Heart right ventricle (tissue), 16 donors: ENCODE data around the gene CSHL1. TPM values are rescaled to one million over a fixed set of nuclear protein-coding genes. Genes with fewer than 3 reads are reported as not detected.
"Not testable (repeated sequence)": the region's sequence is repeated elsewhere in the genome, so short reads cannot be mapped to it uniquely, and the experiment has no call there.

Experiments used
- ATAC-seq, 8 donors: fragments of 200-7000 bp; cut with Tn5 transposase; one replicate each; pipeline ENCODE4 v1.9.1; 2020; ENCODE audit warnings: mild to moderate bottlenecking in 8 of 8, moderate library complexity in 8 of 8, moderate number of reproducible peaks in 1 of 8
- DNase-seq, 2 donors: peaks; one replicate each; pipeline ENCODE4 v3.0.0-alpha.2; 2020
- H3K27ac ChIP-seq, 10 donors: fragments of 200-600 bp; sonication (generic) in 2 of 10; one replicate each; pipeline versions ENCODE4 v1.5.0 to v1.8.0; 2020 to 2022; ENCODE audit warnings: mild to moderate bottlenecking in 3 of 10
- H3K27me3 ChIP-seq, 7 donors: fragments of 200-600 bp; one replicate each; pipeline ENCODE4 v1.8.0; 2021 to 2022; ENCODE audit warnings: mild to moderate bottlenecking in 2 of 7
- H3K36me3 ChIP-seq, 9 donors: fragments of 200-600 bp; sonication (generic) in 1 of 9; one replicate each; pipeline versions ENCODE4 v1.5.0 to v1.8.0; 2020 to 2022; ENCODE audit warnings: mild to moderate bottlenecking in 2 of 9
- H3K4me1 ChIP-seq, 9 donors: fragments of 200-600 bp; sonication (generic) in 1 of 9; one replicate each; pipeline versions ENCODE4 v1.5.0 to v1.8.0; 2020 to 2022; ENCODE audit warnings: mild to moderate bottlenecking in 4 of 9
- H3K4me3 ChIP-seq, 10 donors: fragments of 200-600 bp; sonication (generic) in 2 of 10; one replicate each; pipeline versions ENCODE4 v1.5.0 to v1.8.0; 2020 to 2022; ENCODE audit warnings: mild to moderate bottlenecking in 7 of 10, moderate library complexity in 2 of 10
- H3K9me3 ChIP-seq, 11 donors: fragments of 200-600 bp in 10 of 11; sonication (generic) in 2 of 11; one replicate each; pipeline versions ENCODE4 v1.5.0 to v1.8.0; 2013 to 2022; ENCODE audit warnings: mild to moderate bottlenecking in 2 of 11, control low read depth in 1 of 11, moderate library complexity in 1 of 11
- CTCF ChIP-seq, 9 donors: fragments of 200-600 bp; sonication (generic) in 2 of 9; IDR thresholded peaks; one replicate each; pipeline versions ENCODE4 v1.5.0 to v1.8.0; 2021 to 2022; ENCODE audit warnings: antibody characterized with exemption in 9 of 9, mild to moderate bottlenecking in 5 of 9, moderate library complexity in 1 of 9
- WGBS, 2 donors: extraction: QIAGEN DNeasy Blood & Tissue Kit; methylation state at CpG; one replicate each; pipeline ENCODE4 v1.1.7; 2013; ENCODE audit warnings: inconsistent platforms in 1 of 2; 5-methylcytosine and 5-hydroxymethylcytosine counted together
- intact Hi-C, 10 donors: fragments of 100-400 bp; cut with DNase I; formaldehyde crosslinking; loops; one replicate each; pipeline versions ENCODE4 v1.11.1 to v1.14.2; 2022
- polyA plus RNA-seq, 2 donors: library from polyadenylated mRNA; stranded (reverse); fragments of 200-250 nt; gene quantifications; one replicate each; pipeline ENCODE4 v1.2.3, GENCODE V29; 2013
- total RNA-seq, 10 donors: library from RNA; stranded (reverse); fragmentation: NEBNext Ultra II Directional in 3 of 10; extraction: Animal tissue kit (Norgen Biotek cat#: 25700) in 3 of 10; gene quantifications; one replicate each; pipeline versions ENCODE4 v1.2.1 to v1.2.4, GENCODE V29; 2021 to 2023
- donor health status: Arrhythmogenic right ventricular cardiomyopathy.
- donor health status: ischemic (EF 13 %, LVEDD 7.1; RV severe dilation, severe dysfunction).
- donor health status: healthy with polysubstance abuse.
- donor health status: DM: no; HTN: yes; CAD: no.
- donor health status: DM: no; HTN: no; CAD: no.
- donor health status: ischemic (EF 25% LVEDD 6.9; RV normal size, moderate dysfunction).
- donor health status: ischemic (EF 25% LVEDD 5.7; RV mildly dilated, moderate dysfunction).
- donor health status: healthy.
- donor health status: DM: yes; HTN: yes; CAD: no.
- donor health status: Ischemic cardiomyopathy.
- donor health status: ischemic (EF 35%, LVEDD 5.7; RV mildly dilated, moderate dysfunction).
- donor health status: nonischemic (EF 11% LVEDD 7.7; RV severe dilation, severe dysfunction).
- donor health status: DM: yes; HTN: yes; CAD: no.
- donor health status: PGD.
- donor health status: ischemic (EF 29% LVEDD 5.4; RV normal size, mild dysfunction).
- donor health status: nonischemic (EF 23%, LVEDD 6.1; RV moderate dilation, normal function).

CSHL1 gene
- total and polyA plus RNA-seq, 12 donors: not detected

GRCh38 chr17:63869491-63870291, 41.4 kb downstream of the CSHL1 start:
- 51 to 57% methylated on average over 9 of the region's 9 CpGs for WGBS, 2 donors
- TF ChIP-seq CTCF (IDR thresholded peaks at IDR 0.05): peak in 2 of 9 donors; percentile 6 to 13
- H3K36me3 ChIP-seq, H3K27me3 ChIP-seq, H3K9me3 ChIP-seq, H3K27ac ChIP-seq, ATAC-seq, intact Hi-C loops, H3K4me1 ChIP-seq, H3K4me3 ChIP-seq, DNase-seq: not testable (repeated sequence)

- WGBS, 2 donors: 72 to 81% methylated on average over 7 of the region's 7 CpGs
- H3K27ac ChIP-seq, H3K4me1 ChIP-seq, H3K9me3 ChIP-seq, DNase-seq, H3K27me3 ChIP-seq, H3K36me3 ChIP-seq, H3K4me3 ChIP-seq, intact Hi-C loops: not testable (repeated sequence)
- peak in 3 of 8 donors; percentile 36 to 50 (median 44) for ATAC-seq
Observed at GRCh38 chr17:63866625-63867024, 44.4 kb downstream of the CSHL1 start.

Other genes with a start within 250 kb of the CSHL1 start
- 10 to 100 TPM in 1 of 10 donors, 1 to 10 TPM in 9; 1.8 to 30.6 (median 3.3) TPM for gene LIMD2, start 211.1 kb downstream of the CSHL1 start, total RNA-seq
- 10 to 100 TPM in 1 of 2 donors, 1 to 10 TPM in 1; 8.2 to 10.0 TPM for gene LIMD2, start 211.1 kb downstream of the CSHL1 start, polyA plus RNA-seq
- gene STRADA, start 169.5 kb downstream of the CSHL1 start, total RNA-seq: 10 to 100 TPM; 12.2 to 19.0 (median 17.7) TPM
- 10 to 100 TPM; 15.7 to 30.0 TPM for gene STRADA, start 169.5 kb downstream of the CSHL1 start, polyA plus RNA-seq
- gene CCDC47, start 137.7 kb downstream of the CSHL1 start, total RNA-seq: 100 to 1,000 TPM in 3 of 10 donors, 10 to 100 TPM in 7; 76.7 to 153 (median 90.6) TPM
- gene CCDC47, start 137.7 kb downstream of the CSHL1 start, polyA plus RNA-seq: 10 to 100 TPM; 32.0 to 86.7 TPM
- gene DDX42, start 137.1 kb downstream of the CSHL1 start, total RNA-seq: 10 to 100 TPM; 54.8 to 69.9 (median 65.0) TPM
- gene DDX42, start 137.1 kb downstream of the CSHL1 start, polyA plus RNA-seq: 10 to 100 TPM; 27.7 to 56.4 TPM
- gene PSMC5, start 83.8 kb downstream of the CSHL1 start, total RNA-seq: 100 to 1,000 TPM in 9 of 10 donors, 10 to 100 TPM in 1; 92.9 to 153 (median 119) TPM
- gene PSMC5, start 83.8 kb downstream of the CSHL1 start, polyA plus RNA-seq: 100 to 1,000 TPM; 161 to 228 TPM
- 10 to 100 TPM; 17.5 to 43.0 (median 28.4) TPM for gene FTSJ3, start 83.6 kb downstream of the CSHL1 start, total RNA-seq
- gene FTSJ3, start 83.6 kb downstream of the CSHL1 start, polyA plus RNA-seq: 10 to 100 TPM; 14.0 to 29.9 TPM
- gene SMARCD2, start 68.6 kb downstream of the CSHL1 start, total RNA-seq: 10 to 100 TPM; 11.6 to 35.7 (median 17.3) TPM
- 10 to 100 TPM; 23.6 to 31.3 TPM for gene SMARCD2, start 68.6 kb downstream of the CSHL1 start, polyA plus RNA-seq
- gene CSH2, start 37.6 kb downstream of the CSHL1 start, total RNA-seq: not detected
- not detected for gene CSH2, start 37.6 kb downstream of the CSHL1 start, polyA plus RNA-seq
- not detected for gene GH2, start 29.3 kb downstream of the CSHL1 start, total RNA-seq
- not detected for gene GH2, start 29.3 kb downstream of the CSHL1 start, polyA plus RNA-seq
- gene CSH1, start 14.7 kb downstream of the CSHL1 start, total RNA-seq: not detected
- not detected for gene CSH1, start 14.7 kb downstream of the CSHL1 start, polyA plus RNA-seq
- gene GH1, start 7.6 kb upstream of the CSHL1 start, total RNA-seq: not detected
- not detected for gene GH1, start 7.6 kb upstream of the CSHL1 start, polyA plus RNA-seq
- 1 to 10 TPM; 2.2 to 7.8 (median 3.4) TPM for gene CD79B, start 21.1 kb upstream of the CSHL1 start, total RNA-seq
- 10 to 100 TPM in 1 of 2 donors, 1 to 10 TPM in 1; 5.8 to 11.6 TPM for gene CD79B, start 21.1 kb upstream of the CSHL1 start, polyA plus RNA-seq
- 1 to 10 TPM in 1 of 10 donors, under 1 TPM in 9; 0.19 to 2.4 (median 0.53) TPM for gene SCN4A, start 61.7 kb upstream of the CSHL1 start, total RNA-seq
- 1 to 10 TPM in 1 of 2 donors, under 1 TPM in 1; 0.33 to 2.9 TPM for gene SCN4A, start 61.7 kb upstream of the CSHL1 start, polyA plus RNA-seq
- gene PRR29, start 87.1 kb upstream of the CSHL1 start, total RNA-seq: under 1 TPM in 6 of 10 donors, not detected in 4; 0.21 to 0.44 (median 0.29) TPM
- gene PRR29, start 87.1 kb upstream of the CSHL1 start, polyA plus RNA-seq: under 1 TPM; 0.29 to 0.66 TPM
- gene ICAM2, start 109.4 kb upstream of the CSHL1 start, total RNA-seq: 10 to 100 TPM; 25.2 to 70.2 (median 32.4) TPM
- 100 to 1,000 TPM in 1 of 2 donors, 10 to 100 TPM in 1; 83.9 to 117 TPM for gene ICAM2, start 109.4 kb upstream of the CSHL1 start, polyA plus RNA-seq
- 10 to 100 TPM in 3 of 10 donors, 1 to 10 TPM in 7; 5.0 to 16.6 (median 7.6) TPM for gene ERN1, start 218.9 kb upstream of the CSHL1 start, total RNA-seq
- 1 to 10 TPM; 2.2 to 2.9 TPM for gene ERN1, start 218.9 kb upstream of the CSHL1 start, polyA plus RNA-seq